Stimulated activated memory B cell treated with anti-CD40 and anti-IgM and Interleukin-4, amounts not matched to agents 10 μg/mL and 1 μg/mL and 100 μg/mL, for 72 hours (primary cell): ENCODE results near the gene FBXL22.
A peak's percentile ranks its signal among the peaks of the same experiment; 100 is the strongest.
"Not testable (repeated sequence)": the region's sequence is repeated elsewhere in the genome, so short reads cannot be mapped to it uniquely, and the experiment has no call there.

Source experiments
- ATAC-seq: fragments of 150-1000 bp; cut with Tn5 transposase; 2 replicates; pipeline ENCODE4 v1.10.0; 2021
- H3K27ac Mint-ChIP-seq: one replicate; pipeline ENCODE4 v1.8.0; 2022; ENCODE audit warnings: mild to moderate bottlenecking, mixed read lengths
- H3K27me3 Mint-ChIP-seq: one replicate; pipeline ENCODE4 v1.8.0; 2022; ENCODE audit warnings: mixed read lengths
- H3K36me3 Mint-ChIP-seq: one replicate; pipeline ENCODE4 v1.8.0; 2022; ENCODE audit warnings: mixed read lengths
- H3K4me1 Mint-ChIP-seq: one replicate; pipeline ENCODE4 v1.8.0; 2022; ENCODE audit warnings: mixed read lengths
- H3K4me3 Mint-ChIP-seq: one replicate; pipeline ENCODE4 v1.8.0; 2022; ENCODE audit warnings: mild to moderate bottlenecking, moderate library complexity, mixed read lengths
- H3K9me3 Mint-ChIP-seq: one replicate; pipeline ENCODE4 v1.8.0; 2022; ENCODE audit warnings: mixed read lengths

The FBXL22 gene

GRCh38 chr15:63620760-63621159 lies 23.6 kb downstream of the FBXL22 start:
- H3K27me3 Mint-ChIP-seq, H3K4me3 Mint-ChIP-seq, H3K9me3 Mint-ChIP-seq, H3K4me1 Mint-ChIP-seq, ATAC-seq, H3K27ac Mint-ChIP-seq: not testable (repeated sequence)
- peaks cover 67% of the 10 kb centered on the region for H3K36me3 Mint-ChIP-seq

GRCh38 chr15:63623232-63623969 lies 26.2 kb downstream of the FBXL22 start:
- Mint-ChIP-seq H3K36me3 (peaks cover 73% of the 10 kb centered on the region), H3K9me3 (no peaks in the 10 kb centered on the region), H3K4me1 (peaks cover 8% of the 10 kb centered on the region), H3K27me3 (no peaks in the 10 kb centered on the region), H3K27ac (no peak overlapping the region), H3K4me3 (no peak overlapping the region)
- no peak for ATAC-seq

GRCh38 chr15:63626955-63627354 lies 29.8 kb downstream of the FBXL22 start:
- ATAC-seq = peak; percentile 64
- H3K4me3 Mint-ChIP-seq = no peak overlapping the region
- H3K27me3 Mint-ChIP-seq = no peaks in the 10 kb centered on the region
- peaks cover 83% of the 10 kb centered on the region for H3K36me3 Mint-ChIP-seq
- peak overlapping the region; percentile 48 for H3K27ac Mint-ChIP-seq
- no peaks in the 10 kb centered on the region for H3K9me3 Mint-ChIP-seq
- H3K4me1 Mint-ChIP-seq = peaks cover 9% of the 10 kb centered on the region

GRCh38 chr15:63628123-63628822 lies 31.1 kb downstream of the FBXL22 start:
- H3K9me3 Mint-ChIP-seq = no peaks in the 10 kb centered on the region
- H3K36me3 Mint-ChIP-seq = peaks cover 84% of the 10 kb centered on the region
- no peak for ATAC-seq
- H3K27ac Mint-ChIP-seq = no peak overlapping the region
- H3K27me3 Mint-ChIP-seq = no peaks in the 10 kb centered on the region
- H3K4me3 Mint-ChIP-seq = no peak overlapping the region
- H3K4me1 Mint-ChIP-seq = peaks cover 14% of the 10 kb centered on the region

GRCh38 chr15:63630036-63630751 lies 33.0 kb downstream of the FBXL22 start:
- H3K4me1 Mint-ChIP-seq = peaks cover 14% of the 10 kb centered on the region
- H3K27me3 Mint-ChIP-seq = no peaks in the 10 kb centered on the region
- peaks cover 76% of the 10 kb centered on the region for H3K36me3 Mint-ChIP-seq
- no peak overlapping the region for H3K27ac Mint-ChIP-seq
- ATAC-seq = no peak
- no peaks in the 10 kb centered on the region for H3K9me3 Mint-ChIP-seq
- H3K4me3 Mint-ChIP-seq = no peak overlapping the region

- Mint-ChIP-seq H3K27ac (no peak overlapping the region), H3K36me3 (peaks cover 75% of the 10 kb centered on the region), H3K4me1 (peaks cover 6% of the 10 kb centered on the region)
Measured at GRCh38 chr15:63633312-63633711, 36.1 kb downstream of the FBXL22 start.

GRCh38 chr15:63634154-63634553 lies 37.0 kb downstream of the FBXL22 start:
- Mint-ChIP-seq H3K27me3 (no peaks in the 10 kb centered on the region), H3K36me3 (peaks cover 71% of the 10 kb centered on the region), H3K27ac (no peak overlapping the region)

More at GRCh38 chr15:63633312-63633711, 36.1 kb downstream of the FBXL22 start:
- no peaks in the 10 kb centered on the region for H3K9me3 Mint-ChIP-seq
- H3K27me3 Mint-ChIP-seq = no peaks in the 10 kb centered on the region
- H3K4me3 Mint-ChIP-seq = no peak overlapping the region
- no peak for ATAC-seq

GRCh38 chr15:63636518-63637061 lies 39.4 kb downstream of the FBXL22 start:
- Mint-ChIP-seq H3K27ac (no peak overlapping the region), H3K27me3 (no peaks in the 10 kb centered on the region), H3K4me3 (no peak overlapping the region), H3K4me1 (peaks cover 6% of the 10 kb centered on the region), H3K9me3 (no peaks in the 10 kb centered on the region), H3K36me3 (peaks cover 60% of the 10 kb centered on the region)
- ATAC-seq = no peak

More at GRCh38 chr15:63634154-63634553, 37.0 kb downstream of the FBXL22 start:
- no peak for ATAC-seq
- Mint-ChIP-seq H3K4me3 (no peak overlapping the region), H3K4me1 (peaks cover 6% of the 10 kb centered on the region), H3K9me3 (no peaks in the 10 kb centered on the region)

GRCh38 chr15:63638839-63639238 lies 41.7 kb downstream of the FBXL22 start:
- Mint-ChIP-seq H3K27ac (no peak overlapping the region), H3K4me3 (no peak overlapping the region), H3K9me3 (no peaks in the 10 kb centered on the region), H3K36me3 (peaks cover 50% of the 10 kb centered on the region), H3K27me3 (no peaks in the 10 kb centered on the region), H3K4me1 (no peaks in the 10 kb centered on the region)
- ATAC-seq = no peak

GRCh38 chr15:63640146-63640545 lies 43.0 kb downstream of the FBXL22 start:
- Mint-ChIP-seq H3K36me3 (peaks cover 53% of the 10 kb centered on the region), H3K4me3 (no peak overlapping the region), H3K27ac (no peak overlapping the region), H3K9me3 (no peaks in the 10 kb centered on the region), H3K27me3 (no peaks in the 10 kb centered on the region), H3K4me1 (no peaks in the 10 kb centered on the region)
- ATAC-seq = no peak
